Esophagus muscularis mucosa (tissue), 4 donors: ENCODE results near the gene NLRP9. TPM values are rescaled to one million over a fixed set of nuclear protein-coding genes. Genes with fewer than 3 reads are reported as not detected.

Experiments
- DNase-seq: peaks from one replicate; pipeline ENCODE4 v3.0.0-alpha.2; 2017; ENCODE audit errors: extremely low spot score
- H3K27ac ChIP-seq, 4 donors: fragments of 200-600 bp; sonication (generic); replicated peaks in 1 of 4; 1 replicate in 3 of 4; 2 replicates in 1 of 4; pipeline ENCODE4 v1.5.1; 2016 to 2019; ENCODE audit warnings: mild to moderate bottlenecking in 1 of 4
- H3K27me3 ChIP-seq, 4 donors: fragments of 200-600 bp; sonication (generic); one replicate each; pipeline versions ENCODE4 v1.5.1 to v1.6.0; 2016 to 2019
- H3K36me3 ChIP-seq, 4 donors: fragments of 200-600 bp; sonication (generic); one replicate each; pipeline ENCODE4 v1.5.1; 2016 to 2019
- H3K4me1 ChIP-seq, 4 donors: fragments of 200-600 bp; sonication (generic); one replicate each; pipeline ENCODE4 v1.5.1; 2016 to 2019
- H3K4me3 ChIP-seq, 4 donors: fragments of 200-600 bp; sonication (generic); 1 replicate in 2 of 4; 2 replicates in 2 of 4; pipeline ENCODE4 v1.5.1; 2016 to 2019; ENCODE audit warnings: mild to moderate bottlenecking in 4 of 4, moderate library complexity in 1 of 4
- H3K9me3 ChIP-seq, 4 donors: fragments of 200-600 bp; sonication (generic); 1 replicate in 3 of 4; 2 replicates in 1 of 4; pipeline ENCODE4 v1.5.1; 2016 to 2019
- EP300 ChIP-seq: sonication (generic); formaldehyde crosslinking; IDR thresholded peaks from one replicate; pipeline ENCODE4 v1.6.1; 2017; ENCODE audit warnings: antibody characterized with exemption
- POLR2A ChIP-seq: fragments of 450-650 bp; IDR thresholded peaks from one replicate; pipeline ENCODE4 v1.6.1; 2017; ENCODE audit warnings: antibody characterized with exemption, moderate library complexity, mild to moderate bottlenecking, low read depth
- POLR2AphosphoS5 ChIP-seq, 2 donors: sonication (generic); formaldehyde crosslinking; IDR thresholded peaks; one replicate each; pipeline ENCODE4 v1.6.1; 2017; ENCODE audit warnings: antibody characterized with exemption in 2 of 2
- WGBS: methylation state at CpG from one replicate; pipeline ENCODE4 v1.1.5; 2018; 5-methylcytosine and 5-hydroxymethylcytosine counted together
- intact Hi-C: fragments of 100-400 bp; cut with DNase I; formaldehyde crosslinking; loops from one replicate; pipeline ENCODE4 v1.15.1; 2023
- total RNA-seq, 4 donors: library from RNA; depleted of rRNA; stranded (reverse); fragments of >200 nt; gene quantifications; one replicate each; pipeline versions ENCODE4 v1.1.0 to v1.2.1, GENCODE V29; 2016
- TF ChIP-seq, protein P1 (sequence below), 3 experiments: fragments of 200-600 bp in 2 of 3; fragments of 450-650 bp in 1 of 3; sonication (generic) in 2 of 3; IDR thresholded peaks; one replicate each; pipeline ENCODE4 v1.5.1; 2017 to 2019; ENCODE audit warnings: antibody characterized with exemption in 3 of 3, mild to moderate bottlenecking in 2 of 3, moderate library complexity in 1 of 3

Gene NLRP9
- total RNA-seq, 4 donors from 2014 or later, result not detected

DNA sequence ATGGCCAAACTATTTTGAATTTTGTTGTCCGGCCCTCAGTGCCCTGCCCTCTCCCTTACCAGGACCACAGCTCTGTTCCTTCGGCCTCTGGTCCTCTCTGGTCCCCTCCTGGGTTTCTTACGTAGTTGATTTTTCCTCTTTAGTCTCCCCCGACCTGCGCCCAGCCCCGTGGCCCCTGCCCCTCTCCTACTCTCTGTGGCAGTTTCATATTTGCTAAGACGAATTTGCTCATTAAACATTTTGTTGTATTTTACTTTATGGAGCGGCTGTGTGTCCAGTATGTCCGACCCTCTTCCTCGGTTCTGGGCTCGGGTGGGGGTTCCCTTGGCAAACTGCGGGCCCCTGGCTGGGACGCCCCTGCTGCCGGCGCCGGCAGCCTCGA, 63.8 kb downstream of the NLRP9 start:
- H3K27me3 ChIP-seq, result no peaks in the 10 kb centered on the region
- TF ChIP-seq POLR2A, result no peak
- TF ChIP-seq POLR2AphosphoS5 (IDR thresholded peaks at IDR 0.05), result no peak
- TF ChIP-seq, protein P1, sequence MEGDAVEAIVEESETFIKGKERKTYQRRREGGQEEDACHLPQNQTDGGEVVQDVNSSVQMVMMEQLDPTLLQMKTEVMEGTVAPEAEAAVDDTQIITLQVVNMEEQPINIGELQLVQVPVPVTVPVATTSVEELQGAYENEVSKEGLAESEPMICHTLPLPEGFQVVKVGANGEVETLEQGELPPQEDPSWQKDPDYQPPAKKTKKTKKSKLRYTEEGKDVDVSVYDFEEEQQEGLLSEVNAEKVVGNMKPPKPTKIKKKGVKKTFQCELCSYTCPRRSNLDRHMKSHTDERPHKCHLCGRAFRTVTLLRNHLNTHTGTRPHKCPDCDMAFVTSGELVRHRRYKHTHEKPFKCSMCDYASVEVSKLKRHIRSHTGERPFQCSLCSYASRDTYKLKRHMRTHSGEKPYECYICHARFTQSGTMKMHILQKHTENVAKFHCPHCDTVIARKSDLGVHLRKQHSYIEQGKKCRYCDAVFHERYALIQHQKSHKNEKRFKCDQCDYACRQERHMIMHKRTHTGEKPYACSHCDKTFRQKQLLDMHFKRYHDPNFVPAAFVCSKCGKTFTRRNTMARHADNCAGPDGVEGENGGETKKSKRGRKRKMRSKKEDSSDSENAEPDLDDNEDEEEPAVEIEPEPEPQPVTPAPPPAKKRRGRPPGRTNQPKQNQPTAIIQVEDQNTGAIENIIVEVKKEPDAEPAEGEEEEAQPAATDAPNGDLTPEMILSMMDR (IDR thresholded peaks at IDR 0.05), result no peak
- no peak for TF ChIP-seq EP300
- peaks cover 25 to 65% (median 55%) of the 10 kb centered on the region in 4 donors for H3K36me3 ChIP-seq
- peak overlapping the region; percentile 85 to 96 (median 88) for H3K27ac ChIP-seq
- DNase-seq, result no peak
- intact Hi-C loops, result no loop called here
- H3K4me1 ChIP-seq, result peaks cover 33 to 75% (median 56%) of the 10 kb centered on the region in 4 donors
- no peaks in the 10 kb centered on the region for H3K9me3 ChIP-seq
- peak overlapping the region; percentile 73 to 100 (median 94) for H3K4me3 ChIP-seq
- WGBS, result 27% methylated on average over 13 of the region's 17 CpGs

GRCh38 chr19:55673889-55674288, 64.3 kb downstream of the NLRP9 start:
- H3K9me3 ChIP-seq, result no peaks in the 10 kb centered on the region
- TF ChIP-seq POLR2A (no peak), EP300 (no peak), POLR2AphosphoS5 (IDR thresholded peaks at IDR 0.05) (no peak)
- TF ChIP-seq, protein P1 (IDR thresholded peaks at IDR 0.05), result no peak
- intact Hi-C loops, result loop anchor here (2.0 kb wide), 1 partner anchor 17 kb away; no protein-coding TSS in a partner anchor
- H3K27ac ChIP-seq, result peak overlapping the region; percentile 85 to 96 (median 88)
- WGBS, result 59% methylated on average over 13 of the region's 15 CpGs
- H3K4me3 ChIP-seq, result peak overlapping the region in 1 of 4 donors; percentile 94
- H3K27me3 ChIP-seq, result no peaks in the 10 kb centered on the region
- DNase-seq, result no peak
- peaks cover 27 to 65% (median 55%) of the 10 kb centered on the region in 4 donors for H3K36me3 ChIP-seq
- peaks cover 33 to 71% (median 53%) of the 10 kb centered on the region in 4 donors for H3K4me1 ChIP-seq

GRCh38 chr19:55673465-55673864, 64.7 kb downstream of the NLRP9 start:
- Histone ChIP-seq H3K9me3 (no peaks in the 10 kb centered on the region), H3K4me3 (no peak overlapping the region), H3K27ac (peak overlapping the region in 2 of 4 donors; percentile 86 to 96), H3K4me1 (peaks cover 33 to 67% (median 51%) of the 10 kb centered on the region in 4 donors), H3K36me3 (peaks cover 27 to 65% (median 55%) of the 10 kb centered on the region in 4 donors), H3K27me3 (no peaks in the 10 kb centered on the region)
- no peak for TF ChIP-seq EP300
- no peak for TF ChIP-seq POLR2AphosphoS5 (IDR thresholded peaks at IDR 0.05)
- no peak for TF ChIP-seq POLR2A
- TF ChIP-seq, protein P1 (IDR thresholded peaks at IDR 0.05), result no peak
- 82% methylated on average over 5 of the region's 9 CpGs for WGBS
- intact Hi-C loops, result loop anchor here (2.0 kb wide), 1 partner anchor 17 kb away; no protein-coding TSS in a partner anchor
- DNase-seq, result no peak

DNA sequence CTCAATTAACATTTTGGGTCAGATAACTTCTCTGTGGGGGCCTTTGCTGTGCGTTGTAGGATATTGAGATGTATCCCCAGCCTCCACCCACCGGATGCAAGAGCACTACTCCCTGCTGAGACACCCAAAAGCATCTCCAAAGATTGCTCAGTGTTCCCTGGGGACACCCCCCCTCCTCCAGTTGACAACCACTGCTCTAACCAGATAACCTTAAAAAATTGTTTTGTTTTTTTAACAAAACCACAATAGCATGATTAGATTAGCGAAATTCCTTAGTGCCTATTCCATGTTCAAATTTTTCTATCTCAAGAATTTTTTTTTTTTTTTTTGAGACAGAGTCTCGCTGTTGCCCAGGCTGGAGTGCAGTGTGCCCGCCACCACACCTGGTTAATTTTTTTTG, 65.8 kb downstream of the NLRP9 start:
- no peaks in the 10 kb centered on the region for H3K27me3 ChIP-seq
- peaks cover 26 to 58% (median 41%) of the 10 kb centered on the region in 4 donors for H3K4me1 ChIP-seq
- no peak overlapping the region for H3K27ac ChIP-seq
- 79% methylated on average over 5 of the region's 5 CpGs for WGBS
- TF ChIP-seq, protein P1 (IDR thresholded peaks at IDR 0.05), result no peak
- TF ChIP-seq POLR2AphosphoS5 (IDR thresholded peaks at IDR 0.05), result no peak
- no peak for TF ChIP-seq EP300
- TF ChIP-seq POLR2A, result no peak
- peaks cover 33 to 69% (median 60%) of the 10 kb centered on the region in 4 donors for H3K36me3 ChIP-seq
- intact Hi-C loops, result loop anchor here (2.0 kb wide), 1 partner anchor 16 kb away; no protein-coding TSS in a partner anchor
- no peaks in the 10 kb centered on the region for H3K9me3 ChIP-seq
- H3K4me3 ChIP-seq, result no peak overlapping the region
- DNase-seq, result no peak

DNA sequence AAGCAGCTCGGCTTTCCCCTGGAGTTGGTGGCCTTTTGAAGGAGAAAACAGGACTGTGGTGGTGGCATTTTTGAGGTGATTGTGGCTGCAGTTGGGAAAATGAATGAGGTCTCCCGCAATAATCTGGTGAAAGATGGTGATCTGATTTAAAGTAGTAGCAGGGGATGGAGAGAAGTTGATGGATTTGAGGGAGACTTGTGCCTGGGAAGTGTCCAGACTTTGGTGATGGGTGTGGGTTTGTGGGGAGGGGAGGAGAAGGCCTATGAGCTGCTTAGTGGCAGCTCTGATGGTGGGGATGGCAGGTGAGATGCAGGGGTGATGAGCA, 67.2 kb downstream of the NLRP9 start:
- peaks cover 47 to 80% (median 72%) of the 10 kb centered on the region in 4 donors for H3K36me3 ChIP-seq
- H3K4me1 ChIP-seq, result peaks cover 12 to 55% (median 27%) of the 10 kb centered on the region in 4 donors
- no peak for DNase-seq
- WGBS, result 66% methylated on average over 2 of the region's 2 CpGs
- no peak overlapping the region for H3K27ac ChIP-seq
- TF ChIP-seq, protein P1 (IDR thresholded peaks at IDR 0.05), result no peak
- no peak for TF ChIP-seq EP300
- no peak for TF ChIP-seq POLR2A
- no peak for TF ChIP-seq POLR2AphosphoS5 (IDR thresholded peaks at IDR 0.05)
- no peak overlapping the region for H3K4me3 ChIP-seq
- intact Hi-C loops, result no loop called here
- no peaks in the 10 kb centered on the region for H3K9me3 ChIP-seq
- no peaks in the 10 kb centered on the region for H3K27me3 ChIP-seq
